Activated gamma-delta T cell (primary cell): Measurements from ENCODE around the gene SSUH2.

Experiments used
- DNase-seq: peaks from one replicate; lab custom pipeline; 2025; lab: John Stamatoyannopoulos, UW

The SSUH2 gene

DNA sequence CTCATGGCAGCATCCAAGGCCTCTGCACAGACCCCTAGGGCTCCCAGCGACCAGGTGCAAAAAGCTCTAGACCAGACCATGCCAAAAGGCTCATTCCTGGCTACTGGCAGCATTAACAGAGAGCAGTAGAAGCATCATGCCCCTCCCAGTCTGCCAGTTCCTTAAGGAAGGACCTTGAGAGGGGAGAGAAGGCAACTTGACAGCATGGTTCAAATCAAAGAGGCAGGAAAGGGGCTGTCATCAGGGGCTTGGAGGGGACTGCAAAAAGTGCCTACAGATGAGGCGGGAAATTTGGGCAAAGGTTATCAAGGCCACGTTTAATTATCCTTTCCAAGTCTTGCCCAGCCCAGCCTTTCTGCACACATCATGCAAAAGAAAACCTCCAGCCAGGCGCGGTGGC, 64.7 kb downstream of the SSUH2 start:
- DNase-seq: no peak

- DNase-seq: no peak
These were observed 65.5 kb downstream of the SSUH2 start for GRCh38 chr3:8579096-8579495.

DNA sequence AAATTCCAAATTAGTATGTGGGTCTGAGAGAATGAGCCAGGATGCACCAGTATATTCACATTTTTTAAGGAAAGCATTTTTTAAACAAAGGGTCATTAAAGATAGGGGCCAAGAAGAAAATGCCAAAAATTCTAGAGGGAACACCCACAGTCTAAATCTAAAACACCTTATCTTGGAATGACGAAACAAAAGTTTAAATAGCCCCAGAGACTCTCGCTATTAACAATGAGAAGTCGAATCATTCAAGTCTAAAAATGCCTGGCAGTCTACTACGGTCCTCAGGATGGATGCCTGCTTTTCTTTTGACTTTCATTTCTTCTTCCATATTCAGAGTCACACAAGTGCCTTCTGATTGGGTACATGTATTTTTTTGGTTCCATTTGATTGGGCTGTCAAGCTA, 66.3 kb downstream of the SSUH2 start:
- DNase-seq: no peak

DNA sequence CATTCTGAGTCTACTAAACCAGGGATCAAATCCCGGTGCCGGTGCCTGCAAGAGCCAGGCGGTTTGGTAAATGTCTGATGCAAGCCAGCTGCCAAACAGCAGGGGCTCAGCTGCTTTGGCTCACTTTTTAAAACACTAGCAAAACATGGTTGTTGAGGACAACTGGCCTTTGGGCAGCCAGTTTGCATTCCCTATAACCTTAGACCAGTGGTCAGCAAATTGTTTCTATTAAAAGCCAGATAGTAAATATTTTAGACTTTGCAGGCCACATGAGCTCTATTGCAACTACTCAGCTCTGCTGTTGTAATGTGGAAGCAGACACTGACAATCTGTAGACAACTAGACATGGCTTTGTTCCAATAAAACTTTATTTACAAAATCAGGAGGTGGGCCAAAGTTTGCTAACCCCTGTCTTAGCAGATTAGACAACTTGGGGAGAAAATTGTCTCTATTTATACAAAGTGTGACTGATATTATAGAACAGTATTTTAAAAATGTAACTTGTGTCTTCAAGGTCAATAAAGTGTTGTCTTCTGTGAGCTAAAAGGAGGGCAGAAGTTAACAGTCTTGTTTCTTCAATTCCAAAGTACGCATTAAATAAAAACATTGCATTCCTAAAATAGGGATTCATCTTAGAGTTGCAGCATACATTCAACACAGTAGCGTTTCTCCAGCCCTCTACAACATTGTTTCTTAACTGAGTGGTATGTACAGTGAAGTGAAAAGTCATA, 67.6 kb downstream of the SSUH2 start:
- DNase-seq: no peak

GRCh38 chr3:8576436-8576835, 68.2 kb downstream of the SSUH2 start:
- DNase-seq: no peak

GRCh38 chr3:8575364-8576104, 69.1 kb downstream of the SSUH2 start:
- DNase-seq: no peak

DNA sequence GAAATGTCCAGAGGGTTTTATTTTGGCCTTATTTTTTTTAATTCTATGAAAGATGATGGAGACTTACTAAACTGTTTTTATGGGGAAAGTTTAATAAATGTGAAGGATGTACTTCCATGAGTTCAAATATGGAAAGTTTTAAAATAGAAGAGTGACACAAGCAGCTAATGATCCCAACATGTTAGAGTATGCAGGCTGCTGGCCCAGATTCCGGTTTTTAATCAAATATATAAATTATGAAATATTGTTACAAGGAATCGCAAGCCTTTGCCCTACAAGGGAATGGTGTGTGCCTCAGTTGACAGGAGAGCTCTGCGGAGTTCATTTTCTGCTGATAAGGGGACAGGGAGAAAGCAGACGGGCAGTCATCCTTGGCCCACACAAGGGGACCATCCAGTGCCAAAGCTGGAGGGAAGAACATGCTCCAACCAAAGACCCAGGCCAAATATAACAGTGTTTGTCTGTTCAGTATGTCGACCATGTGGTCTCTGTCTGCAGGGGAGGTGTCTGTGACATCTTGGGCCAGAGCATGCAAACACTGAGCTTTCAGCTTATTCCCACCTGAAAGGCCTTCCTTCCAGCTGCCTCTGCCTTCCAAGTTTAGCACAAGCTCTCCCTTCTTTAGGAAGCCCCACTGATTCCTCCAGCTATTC, 69.8 kb downstream of the SSUH2 start:
- DNase-seq: no peak

- DNase-seq: no peak
These were observed 70.4 kb downstream of the SSUH2 start for GRCh38 chr3:8574040-8574669.

GRCh38 chr3:8573342-8573926, 71.2 kb downstream of the SSUH2 start:
- DNase-seq: no peak

DNA sequence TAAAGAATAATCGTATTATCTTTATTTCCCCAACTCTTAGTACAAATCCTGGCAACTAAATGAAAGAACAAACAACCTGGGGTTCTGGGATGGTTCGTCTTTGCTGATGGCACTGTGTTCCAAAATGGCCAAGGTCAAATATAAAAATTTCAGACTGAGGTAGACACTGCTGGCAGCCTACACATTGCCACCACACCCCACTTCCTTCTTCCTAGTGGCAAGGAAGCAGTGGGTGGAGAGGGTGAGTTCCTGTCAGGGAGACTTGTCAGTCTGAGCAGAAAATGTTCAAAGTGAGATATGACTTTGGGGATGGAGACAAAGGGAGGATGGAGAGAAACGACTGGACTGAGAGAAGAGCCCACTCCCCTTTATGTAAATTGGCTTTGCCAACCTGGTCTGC, 73.3 kb downstream of the SSUH2 start:
- DNase-seq: no peak
